ENCODE data around the gene PPP1R1B.
A peak's percentile ranks its signal among the peaks of the same experiment; 100 is the strongest.

Gene PPP1R1B

DNA sequence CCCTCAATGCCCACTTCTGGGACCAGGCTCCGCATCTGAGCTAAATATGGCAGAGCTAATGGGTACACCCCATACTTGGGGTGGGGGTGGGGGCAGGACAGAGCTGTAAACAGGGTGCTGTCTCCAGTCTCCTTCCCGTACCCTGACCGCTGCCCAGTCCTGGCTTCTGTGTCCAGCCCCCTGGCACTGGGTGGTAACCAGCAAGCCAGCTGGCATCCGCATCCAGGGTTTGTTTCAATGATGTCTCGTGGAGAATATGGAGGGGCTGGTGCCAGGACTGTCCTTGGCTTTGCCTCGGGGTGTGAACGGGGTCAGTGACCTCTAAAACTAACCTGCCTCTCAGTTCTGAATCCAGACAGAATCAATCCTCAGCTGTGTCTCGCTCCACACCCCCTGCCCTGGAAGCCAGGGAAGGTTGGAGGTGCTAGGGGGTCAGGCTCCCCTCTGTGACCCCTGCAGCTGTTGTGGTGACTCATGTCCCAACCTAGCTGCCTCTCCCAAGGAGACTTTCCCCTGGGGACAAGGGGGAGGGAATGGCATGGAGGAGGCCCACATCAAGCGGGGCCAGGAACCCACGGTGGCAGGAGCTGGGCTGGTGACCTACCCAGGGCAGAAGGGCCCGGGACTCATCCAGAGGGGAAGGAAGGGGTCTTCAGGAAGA lies 40.0 kb downstream of the PPP1R1B start:
- FAIRE-seq, result no peak
- DNase-seq (ENCODE audit: low spot score), result no peak

DNA sequence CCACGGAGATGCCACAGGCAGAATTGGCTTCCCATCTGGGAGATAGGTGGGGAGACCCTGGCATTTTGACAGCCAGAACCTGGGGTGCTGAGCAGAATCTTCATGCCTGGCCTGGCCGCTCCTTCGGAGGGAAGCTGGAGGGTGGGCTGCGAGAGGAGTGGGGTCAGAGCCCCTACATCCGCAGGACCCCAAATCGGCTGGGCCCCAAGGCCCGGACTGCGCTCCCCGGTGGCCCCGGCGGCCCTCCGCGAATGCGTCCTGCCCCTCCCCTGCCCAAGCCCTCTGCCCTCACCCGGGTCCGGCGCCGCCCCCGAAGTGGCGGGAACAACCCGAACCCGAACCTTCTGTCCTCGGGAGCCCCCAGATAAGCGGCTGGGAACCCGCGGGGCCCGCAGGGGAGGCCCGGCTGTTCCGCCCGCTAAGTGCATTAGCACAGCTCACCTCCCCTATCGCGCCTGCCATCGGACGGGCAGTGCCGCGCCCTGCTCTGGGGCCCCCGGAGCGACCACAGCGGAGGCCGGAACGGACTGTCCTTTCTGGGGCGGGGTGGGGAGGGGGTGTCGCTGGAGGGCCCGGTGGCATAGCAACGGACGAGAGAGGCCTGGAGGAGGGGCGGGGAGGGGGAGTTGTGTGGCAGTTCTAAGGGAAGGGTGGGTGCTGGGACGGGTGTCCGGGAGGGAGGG lies 40.7 kb downstream of the PPP1R1B start:
- DNase-seq (ENCODE audit: low spot score), result no peak

DNA sequence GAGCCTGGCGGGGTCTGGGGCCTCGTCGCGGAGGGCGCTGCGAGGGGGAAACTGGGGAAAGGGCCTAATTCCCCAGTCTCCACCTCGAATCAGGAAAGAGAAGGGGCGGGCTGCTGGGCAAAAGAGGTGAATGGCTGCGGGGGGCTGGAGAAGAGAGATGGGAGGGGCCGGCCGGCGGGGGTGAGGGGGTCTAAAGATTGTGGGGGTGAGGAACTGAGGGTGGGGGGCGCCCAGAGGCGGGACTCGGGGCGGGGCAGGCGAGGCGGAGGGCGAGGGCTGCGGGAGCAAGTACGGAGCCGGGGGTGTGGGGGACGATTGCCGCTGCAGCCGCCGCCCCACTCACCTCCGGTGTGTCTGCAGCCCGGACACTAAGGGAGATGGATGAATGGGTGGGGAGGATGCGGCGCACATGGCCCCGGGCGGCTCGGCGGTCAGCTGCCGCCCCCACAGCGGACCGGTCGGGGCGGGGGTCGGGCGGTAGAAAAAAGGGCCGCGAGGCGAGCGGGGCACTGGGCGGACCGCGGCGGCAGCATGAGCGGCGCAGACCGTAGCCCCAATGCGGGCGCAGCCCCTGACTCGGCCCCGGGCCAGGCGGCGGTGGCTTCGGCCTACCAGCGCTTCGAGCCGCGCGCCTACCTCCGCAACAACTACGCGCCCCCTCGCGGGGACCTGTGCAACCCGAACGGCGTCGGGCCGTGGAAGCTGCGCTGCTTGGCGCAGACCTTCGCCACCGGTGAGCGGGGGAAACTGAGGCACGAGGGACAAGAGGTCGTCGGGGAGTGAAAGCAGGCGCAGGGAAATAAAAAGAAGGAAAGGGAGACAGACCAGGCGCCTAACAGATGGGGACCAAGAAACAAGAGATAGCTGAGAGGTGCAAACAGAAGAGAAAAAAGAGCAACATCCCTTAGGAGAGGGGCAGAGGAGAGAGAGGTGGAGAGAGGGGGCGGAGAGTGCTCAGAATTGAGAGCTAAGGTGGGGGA lies 41.5 kb downstream of the PPP1R1B start, which contains the start of gene PNMT:
TSS of gene PNMT (plus strand) at position 509 of the 980 bp plus-strand sequence. CDS start at position 532, 23 bp downstream.
- DNase-seq (ENCODE audit: low spot score) (no peak), FAIRE-seq (no peak)

More for the DNA sequence above, 40.7 kb downstream of the PPP1R1B start:
- no peak for FAIRE-seq

DNA sequence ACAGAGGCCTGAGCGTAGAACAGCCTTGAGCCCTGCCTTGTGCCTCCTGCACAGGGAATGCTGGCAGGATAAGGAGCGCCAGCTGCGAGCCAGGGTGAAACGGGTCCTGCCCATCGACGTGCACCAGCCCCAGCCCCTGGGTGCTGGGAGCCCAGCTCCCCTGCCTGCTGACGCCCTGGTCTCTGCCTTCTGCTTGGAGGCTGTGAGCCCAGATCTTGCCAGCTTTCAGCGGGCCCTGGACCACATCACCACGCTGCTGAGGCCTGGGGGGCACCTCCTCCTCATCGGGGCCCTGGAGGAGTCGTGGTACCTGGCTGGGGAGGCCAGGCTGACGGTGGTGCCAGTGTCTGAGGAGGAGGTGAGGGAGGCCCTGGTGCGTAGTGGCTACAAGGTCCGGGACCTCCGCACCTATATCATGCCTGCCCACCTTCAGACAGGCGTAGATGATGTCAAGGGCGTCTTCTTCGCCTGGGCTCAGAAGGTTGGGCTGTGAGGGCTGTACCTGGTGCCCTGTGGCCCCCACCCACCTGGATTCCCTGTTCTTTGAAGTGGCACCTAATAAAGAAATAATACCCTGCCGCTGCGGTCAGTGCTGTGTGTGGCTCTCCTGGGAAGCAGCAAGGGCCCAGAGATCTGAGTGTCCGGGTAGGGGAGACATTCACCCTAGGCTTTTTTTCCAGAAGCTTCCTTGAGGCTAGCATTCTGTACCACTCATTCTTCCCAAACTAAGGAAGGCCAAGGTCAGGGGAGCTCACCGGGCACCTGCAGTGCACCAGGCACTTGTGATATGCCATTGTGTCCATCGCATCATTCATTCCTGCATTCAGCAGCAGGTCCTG lies 43.4 kb downstream of the PPP1R1B start:
- DNase-seq (ENCODE audit: low spot score) (no peak), FAIRE-seq (no peak)

DNA sequence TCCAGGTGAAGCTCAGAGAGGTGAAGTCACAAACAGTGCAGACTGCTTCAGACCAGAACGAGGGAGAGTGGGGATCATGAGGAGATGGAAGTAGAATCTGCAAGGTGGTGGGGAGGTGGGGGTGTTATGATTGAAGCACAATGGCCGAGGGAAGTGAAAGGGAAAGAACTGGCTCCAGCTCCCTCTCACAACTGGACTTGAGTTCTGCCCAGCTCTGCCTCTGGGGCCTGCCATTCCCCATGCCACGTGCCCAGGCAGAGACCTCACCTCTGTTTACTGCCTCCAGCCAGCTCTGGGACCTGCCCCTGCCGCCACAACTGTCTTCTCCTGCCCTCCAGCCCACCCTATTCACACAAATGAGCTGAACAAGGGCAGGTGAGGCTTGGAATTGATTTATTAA lies 44.0 kb downstream of the PPP1R1B start:
- DNase-seq (ENCODE audit: low spot score), result no peak
- no peak for FAIRE-seq

DNA sequence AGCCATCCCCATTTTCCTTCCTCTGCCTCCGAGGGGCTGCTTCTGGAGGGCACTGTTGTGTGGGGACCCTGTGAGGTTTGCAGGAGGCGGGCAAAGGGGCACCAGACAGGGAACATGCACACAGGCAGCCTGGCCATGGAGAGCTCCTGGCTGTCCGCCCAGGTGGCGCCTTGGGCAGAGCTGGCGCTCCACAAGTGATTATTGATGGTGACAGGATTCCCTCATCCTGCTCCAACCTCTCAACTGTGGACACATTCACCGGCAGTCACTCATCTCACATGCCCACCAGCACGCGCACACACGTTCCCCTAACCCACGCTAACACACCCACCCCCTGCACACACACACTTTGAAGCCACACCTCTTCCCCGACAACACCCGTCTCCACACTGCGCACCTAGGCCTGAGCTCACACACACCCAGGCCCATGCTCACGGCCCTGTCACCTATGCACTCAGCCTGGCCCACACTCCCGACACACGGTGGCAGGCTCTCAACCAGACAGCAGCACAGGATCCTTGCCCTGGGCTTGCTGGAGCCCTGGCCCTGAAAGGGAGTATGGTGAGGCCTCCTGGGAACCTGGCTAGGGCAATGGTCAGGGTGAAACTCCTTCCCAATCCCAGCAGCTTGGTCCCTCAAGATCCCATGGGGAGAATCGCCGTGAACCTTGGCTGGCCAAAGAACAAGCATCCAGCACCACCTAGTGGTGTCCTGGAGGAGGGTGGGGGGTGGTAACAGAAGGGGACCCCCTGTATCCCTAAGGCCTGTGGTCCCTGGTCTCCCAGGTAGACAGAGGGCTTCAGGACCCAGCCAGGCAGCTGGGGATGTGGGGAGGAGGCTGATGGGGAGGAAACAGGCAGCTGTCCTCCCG lies 45.1 kb downstream of the PPP1R1B start:
- DNase-seq (ENCODE audit: low spot score) (no peak), FAIRE-seq (no peak)

DNA sequence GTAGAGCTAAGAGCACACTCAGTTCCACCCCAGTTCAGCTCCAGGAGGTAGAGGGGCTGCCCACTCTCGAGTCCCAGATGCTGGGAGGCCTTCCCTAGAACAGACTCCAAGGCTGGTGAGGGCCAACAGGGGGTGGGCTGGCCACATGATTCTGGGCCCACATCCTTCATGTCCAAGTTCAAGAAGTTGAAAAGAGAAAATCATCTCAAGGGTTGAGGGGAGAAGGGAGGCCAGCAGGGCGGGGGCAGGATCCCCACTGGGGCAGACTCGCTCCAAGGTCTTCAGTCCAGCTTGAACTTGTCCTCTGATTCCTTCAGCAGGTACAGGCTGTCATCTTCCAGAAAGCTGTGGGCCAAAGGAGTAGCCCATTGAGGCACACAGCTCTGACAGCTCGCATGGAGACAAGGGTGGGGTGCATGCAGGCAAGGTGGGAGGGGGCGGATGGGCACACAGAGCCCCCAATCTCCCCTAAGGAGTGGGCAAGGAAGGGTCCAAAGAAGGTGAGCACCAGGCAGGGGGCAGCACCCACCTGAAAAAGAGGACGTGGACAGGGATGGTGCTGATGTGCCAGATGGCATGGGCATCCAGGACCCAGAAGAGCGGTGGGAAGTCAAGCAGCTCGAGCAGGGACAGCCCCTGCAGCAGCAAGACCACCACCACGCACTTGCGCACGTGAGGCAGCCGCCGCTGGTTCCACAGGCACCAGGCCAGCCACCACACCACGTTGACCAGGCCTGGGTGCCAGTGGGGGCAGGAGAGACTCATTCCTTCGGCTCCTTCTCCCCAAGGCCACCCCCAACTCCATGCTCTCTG lies 46.0 kb downstream of the PPP1R1B start:
- FAIRE-seq, result no peak
- DNase-seq (ENCODE audit: low spot score), result no peak

DNA sequence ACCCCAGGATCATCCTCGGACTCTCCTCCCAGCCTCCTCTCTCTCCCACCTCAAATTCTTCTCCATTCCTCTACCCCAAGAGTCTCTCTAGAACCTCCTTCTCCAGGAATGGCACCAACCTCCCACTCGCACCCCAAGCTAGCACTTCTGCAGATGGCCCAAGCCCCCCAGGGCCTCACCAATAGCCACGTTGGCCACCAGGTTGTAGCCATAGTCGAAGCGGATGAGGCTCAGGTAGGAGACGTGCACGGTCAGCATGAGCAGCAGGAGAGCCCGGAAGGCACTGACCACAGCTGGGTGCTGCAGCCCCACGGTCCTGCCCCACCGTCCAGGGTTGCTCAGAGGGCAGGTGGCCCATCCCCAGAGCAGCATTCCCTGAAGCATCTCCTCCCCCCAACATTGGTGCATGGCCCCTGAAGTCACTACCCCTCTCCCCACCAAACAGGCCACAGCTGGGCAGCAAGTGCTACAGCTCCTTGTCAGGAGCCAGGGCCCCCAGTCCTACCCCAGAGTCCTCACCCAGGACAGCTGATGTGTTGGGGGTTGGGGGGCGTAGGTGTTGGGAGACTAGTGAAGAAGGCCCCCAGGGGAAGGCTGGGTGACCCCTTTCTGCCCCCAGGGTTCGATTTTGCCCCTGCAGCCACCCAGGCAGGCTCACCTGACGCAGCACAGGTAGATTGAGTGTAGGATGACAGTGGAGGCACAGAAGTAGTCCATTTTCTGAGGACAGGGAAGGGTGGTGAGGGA lies 46.8 kb downstream of the PPP1R1B start:
- FAIRE-seq (no peak), DNase-seq (ENCODE audit: low spot score) (no peak)

DNA sequence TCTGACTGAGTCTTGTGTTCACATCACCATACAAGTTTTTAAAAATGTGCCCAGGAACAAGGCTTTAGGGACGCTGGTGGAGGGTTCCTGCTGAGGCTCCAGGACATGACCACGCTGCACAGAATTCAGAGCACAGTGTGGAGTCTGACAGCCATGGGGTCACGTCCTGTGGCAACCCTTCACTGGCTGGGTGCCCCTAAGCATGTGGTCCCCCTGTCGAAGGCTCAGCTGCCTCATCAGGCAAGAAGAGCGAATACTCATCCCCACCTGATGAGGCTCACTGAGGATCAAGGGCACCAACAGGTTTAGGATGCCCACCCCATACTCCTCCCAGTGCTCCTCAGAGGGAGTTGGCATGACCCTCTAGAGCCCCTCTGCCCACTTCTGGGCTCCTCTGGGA lies 47.4 kb downstream of the PPP1R1B start:
- no peak for FAIRE-seq
- no peak for DNase-seq (ENCODE audit: low spot score)

DNA sequence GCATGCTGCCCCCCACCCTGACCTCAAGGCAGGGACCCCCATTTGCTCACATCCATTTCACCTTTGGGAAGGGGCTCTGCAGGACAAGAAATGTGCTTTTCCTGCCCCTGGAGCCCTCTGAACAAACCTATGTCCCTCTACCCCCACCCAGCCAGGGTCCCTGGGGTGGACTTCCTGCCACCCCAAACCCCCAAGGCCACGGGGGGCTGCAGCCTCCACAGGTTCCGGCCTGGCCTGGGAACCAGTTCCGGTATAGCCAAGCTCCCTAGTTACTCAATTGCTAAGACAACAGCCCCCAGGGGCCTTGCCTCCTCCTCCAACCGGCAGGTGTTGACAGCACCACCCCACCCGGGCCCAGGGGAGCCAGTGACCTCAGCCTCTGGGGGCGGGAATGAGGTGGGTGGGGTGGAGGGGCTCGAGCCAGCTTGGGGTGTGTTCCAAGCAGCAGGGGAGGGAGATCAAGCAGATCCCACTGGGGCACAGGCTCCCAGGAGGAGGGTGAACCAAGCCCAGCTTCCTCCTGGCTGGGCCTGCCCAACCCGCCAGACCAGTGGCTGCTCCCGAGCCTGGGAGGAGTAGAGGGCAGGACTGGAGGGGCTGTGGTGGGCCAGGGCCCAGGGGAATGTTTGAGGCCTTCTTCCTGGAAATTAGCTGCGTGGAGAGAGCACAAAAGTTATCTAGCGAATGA lies 48.1 kb downstream of the PPP1R1B start:
- no peak for FAIRE-seq
- DNase-seq (ENCODE audit: low spot score), result no peak

DNA sequence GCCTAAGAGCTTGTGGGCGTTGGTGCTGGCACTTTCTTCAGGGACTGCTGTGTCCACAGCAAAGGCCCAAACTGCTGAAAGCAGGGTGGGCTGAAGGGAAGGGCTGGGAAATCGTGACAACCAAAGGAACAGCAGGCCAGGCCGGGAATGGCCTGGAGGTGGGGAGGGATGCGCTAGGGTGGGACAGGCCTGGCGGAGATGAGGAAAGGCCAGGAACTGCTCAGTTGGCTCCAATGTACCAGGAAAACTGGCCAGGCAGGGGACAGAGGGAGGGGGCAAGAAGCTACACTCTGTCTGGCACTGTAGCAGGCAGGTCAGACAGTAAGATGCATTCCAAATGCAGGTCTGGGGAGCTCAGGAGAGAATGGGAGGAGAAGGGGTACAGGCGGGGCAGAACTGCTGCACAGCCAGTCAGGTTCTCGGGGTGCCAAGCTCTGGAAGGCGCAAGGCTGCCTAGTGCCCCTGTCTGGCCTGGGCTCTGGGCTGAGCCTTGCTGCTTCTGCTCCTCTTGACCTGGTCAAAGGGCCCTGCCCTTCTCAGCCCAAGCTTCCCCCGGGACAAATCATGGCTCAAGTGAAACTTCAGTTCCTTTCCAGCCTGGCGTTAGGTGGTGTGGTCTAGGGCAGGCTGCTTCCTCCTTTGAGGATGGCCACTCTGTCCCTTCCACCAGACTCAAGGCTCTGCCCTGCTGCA lies 48.8 kb downstream of the PPP1R1B start:
- FAIRE-seq, result no peak
- DNase-seq (ENCODE audit: low spot score), result no peak

DNA sequence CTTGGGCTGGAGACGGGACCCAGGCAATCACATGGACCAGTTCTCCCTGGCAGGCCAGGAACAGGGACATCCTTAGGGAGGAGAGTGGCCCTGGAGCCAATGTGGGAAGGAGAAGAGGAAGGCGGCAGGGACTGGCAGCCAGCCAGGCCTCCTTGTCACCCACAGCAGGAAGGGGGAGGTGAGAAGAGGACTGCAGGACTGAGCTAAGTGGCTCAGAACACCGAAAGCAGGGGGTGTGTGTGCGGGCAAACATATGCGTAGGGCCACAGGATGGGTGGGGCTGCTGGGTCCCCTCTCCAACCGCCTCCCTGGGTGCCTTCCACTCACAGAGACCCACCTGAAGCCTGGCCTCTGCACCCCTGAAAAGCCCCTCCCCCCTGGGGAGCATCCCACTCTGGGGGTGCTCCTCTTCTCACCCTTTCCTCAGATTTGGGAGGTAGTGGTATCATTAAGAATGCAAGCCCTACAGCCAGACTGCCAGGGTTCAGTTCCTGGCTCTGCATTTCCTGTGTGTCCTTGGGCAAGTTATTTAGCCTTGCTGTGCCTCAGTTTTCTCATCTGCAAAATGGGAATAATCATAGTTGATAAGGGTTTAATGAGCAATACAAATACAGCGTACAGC lies 49.6 kb downstream of the PPP1R1B start:
- DNase-seq (ENCODE audit: low spot score), result peak; percentile 29

DNA sequence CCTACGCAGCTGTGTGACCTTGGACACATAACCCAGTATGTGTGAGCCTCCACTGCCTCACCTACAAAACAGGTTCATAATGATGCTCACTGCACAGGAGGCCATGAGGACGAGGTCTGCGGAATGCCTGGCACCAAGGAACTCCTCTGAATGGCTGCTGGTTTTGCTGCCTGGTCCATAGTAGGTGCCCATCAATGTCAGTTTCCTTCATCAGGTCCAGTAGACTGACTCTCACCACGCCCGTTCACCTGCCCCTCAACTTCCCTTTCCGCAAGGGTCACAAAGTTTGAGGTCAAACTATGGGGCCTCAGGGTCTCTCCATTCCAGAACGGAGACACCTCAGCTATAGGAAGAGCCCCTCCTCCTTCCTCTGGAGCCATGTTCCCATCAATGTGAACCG lies 50.3 kb downstream of the PPP1R1B start:
- no peak for DNase-seq (ENCODE audit: low spot score)
- FAIRE-seq, result no peak

More for the DNA sequence above, 49.6 kb downstream of the PPP1R1B start:
- FAIRE-seq, result no peak

DNA sequence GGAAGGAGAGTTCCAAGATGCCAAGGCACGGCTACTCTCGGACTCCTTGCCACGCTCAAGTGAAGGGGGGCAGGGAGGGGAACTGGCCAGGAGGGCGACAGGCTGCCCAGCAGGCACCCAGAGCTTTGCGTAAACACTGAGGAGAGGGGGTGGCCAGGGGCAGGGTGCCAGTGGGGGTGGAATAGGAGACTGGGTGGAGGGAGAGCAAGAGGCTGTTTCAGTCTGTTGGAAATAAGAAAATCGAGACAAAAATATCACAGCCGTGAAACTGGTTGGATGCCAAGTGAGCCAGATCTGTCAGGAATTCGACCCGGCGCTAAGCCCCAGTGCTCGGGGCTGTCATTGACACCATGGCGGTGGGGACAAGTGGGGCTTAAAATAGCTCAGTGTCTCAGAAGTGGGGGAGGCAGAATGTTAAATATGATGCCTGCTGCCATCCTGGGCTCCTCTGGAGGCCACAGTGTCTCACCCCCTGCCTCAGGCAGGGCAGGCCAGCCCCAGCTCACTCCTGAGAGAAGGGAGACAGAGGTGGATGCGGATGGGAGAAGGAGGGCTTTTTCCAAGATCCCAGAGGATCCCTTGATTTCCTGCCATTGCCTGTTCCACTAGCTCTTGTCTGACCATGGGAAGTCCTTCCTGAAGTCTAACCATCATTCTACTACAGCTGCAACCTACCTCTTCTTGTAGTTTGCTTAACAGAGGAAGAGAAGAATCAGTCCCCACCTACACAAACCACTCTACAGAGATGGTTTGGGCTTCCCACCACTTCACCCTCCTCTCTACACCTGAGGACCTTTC lies 51.0 kb downstream of the PPP1R1B start:
- no peak for DNase-seq (ENCODE audit: low spot score)
- FAIRE-seq, result no peak

DNA sequence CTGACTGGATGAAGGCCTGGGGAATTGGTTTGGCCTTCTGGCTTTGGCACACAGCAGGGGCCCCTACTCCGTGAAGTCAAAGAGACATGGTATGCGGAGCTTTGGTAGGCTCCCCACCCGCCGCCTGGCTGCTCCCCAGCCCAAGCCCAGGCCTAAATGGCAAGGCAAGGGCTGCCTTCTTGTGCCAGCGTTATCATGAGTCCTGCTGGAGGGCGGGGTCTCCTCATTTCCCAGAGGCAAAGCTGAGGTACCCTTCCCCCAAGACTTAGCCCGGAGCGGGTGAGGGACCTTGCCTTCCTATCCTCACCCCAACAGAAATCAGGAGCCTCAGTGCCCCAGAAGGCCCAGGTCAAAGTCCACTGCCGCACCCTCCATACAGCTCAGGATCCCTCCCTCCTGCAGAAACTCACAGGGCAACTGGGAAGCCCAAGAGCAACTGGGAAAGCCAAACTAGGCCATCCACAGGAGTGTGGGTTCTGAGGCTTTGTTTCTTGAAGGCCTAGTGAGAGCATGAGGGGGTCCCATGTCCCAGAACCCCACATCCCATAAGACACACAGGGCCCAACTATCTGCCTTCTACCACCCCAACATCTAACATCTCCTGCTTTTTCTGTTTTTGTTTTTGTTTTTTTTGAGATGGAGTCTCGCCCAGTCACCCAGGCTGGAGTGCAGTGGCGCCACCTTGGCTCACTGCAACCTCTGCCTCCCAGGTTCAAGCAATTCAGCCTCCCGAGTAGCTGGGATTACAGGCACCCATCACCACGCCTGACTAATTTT lies 51.8 kb downstream of the PPP1R1B start:
- DNase-seq (ENCODE audit: low spot score), result no peak
- no peak for FAIRE-seq
